ENCODE measurements around the gene BMPR1A. TPM values are rescaled to one million over a fixed set of nuclear protein-coding genes. Genes with fewer than 3 reads are reported as not detected.

Gene BMPR1A
- total and polyA plus RNA-seq, 4 donors: 2.2 to 16.0 (median 8.9) TPM

GRCh38 chr10:86725980-86726676, 30.3 kb upstream of the BMPR1A start:
- no peaks in the 10 kb centered on the region for H3K9me3 ChIP-seq (ENCODE audit: control insufficient read depth in 4 of 4, low read length in 3 of 4)
- no peak overlapping the region for H3K4me3 ChIP-seq (ENCODE audit: low read depth in 1 of 3, low read length in 3 of 3)
- peaks cover 7 to 10% (median 8%) of the 10 kb centered on the region in 4 donors for H3K4me1 ChIP-seq (ENCODE audit: control insufficient read depth in 4 of 4, insufficient read depth in 4 of 4, low read length in 3 of 4)
- no peaks in the 10 kb centered on the region for H3K36me3 ChIP-seq (ENCODE audit: control insufficient read depth in 4 of 4, insufficient read depth in 3 of 4, low read depth in 1 of 4, low read length in 3 of 4)
- no peak for TF ChIP-seq REST (IDR thresholded peaks at IDR 0.05)
- DNase-seq (ENCODE audit: low spot score): no peak
- no peak overlapping the region for H3K9ac ChIP-seq (ENCODE audit: low read depth in 1 of 2, low read length in 2 of 2)
- H3K27me3 ChIP-seq (ENCODE audit: control insufficient read depth in 4 of 4, insufficient read depth in 4 of 4, low read length in 3 of 4): no peaks in the 10 kb centered on the region
- no peak overlapping the region for H3K27ac ChIP-seq (ENCODE audit: low read depth in 1 of 2, low read length in 2 of 2)
- WGBS: 95% methylated on average over 14 of the region's 14 CpGs

GRCh38 chr10:86726677-86726999, 29.8 kb upstream of the BMPR1A start:
- Histone ChIP-seq H3K9ac (ENCODE audit: low read depth in 1 of 2, low read length in 2 of 2) (no peak overlapping the region), H3K9me3 (ENCODE audit: control insufficient read depth in 4 of 4, low read length in 3 of 4) (no peaks in the 10 kb centered on the region), H3K27me3 (ENCODE audit: control insufficient read depth in 4 of 4, insufficient read depth in 4 of 4, low read length in 3 of 4) (no peaks in the 10 kb centered on the region), H3K4me3 (ENCODE audit: low read depth in 1 of 3, low read length in 3 of 3) (no peak overlapping the region), H3K27ac (ENCODE audit: low read depth in 1 of 2, low read length in 2 of 2) (no peak overlapping the region), H3K4me1 (ENCODE audit: control insufficient read depth in 4 of 4, insufficient read depth in 4 of 4, low read length in 3 of 4) (peaks cover 7 to 16% (median 12%) of the 10 kb centered on the region in 4 donors), H3K36me3 (ENCODE audit: control insufficient read depth in 4 of 4, insufficient read depth in 3 of 4, low read depth in 1 of 4, low read length in 3 of 4) (no peaks in the 10 kb centered on the region)
- WGBS: 40% methylated on average over 1 of the region's 1 CpG
- TF ChIP-seq EGR1 (IDR thresholded peaks at IDR 0.05; ENCODE audit: low read depth in 2 of 2) (no peak), NR2F2 (IDR thresholded peaks at IDR 0.05) (no peak), SP1 (IDR thresholded peaks at IDR 0.05) (no peak), ZBTB33 (IDR thresholded peaks at IDR 0.05) (no peak), GABPA (IDR thresholded peaks at IDR 0.05 in 1 of 2, conservative IDR thresholded peaks at IDR 0.05 in 1 of 2) (no peak), TAF1 (conservative IDR thresholded peaks at IDR 0.05) (no peak), ATF3 (IDR thresholded peaks at IDR 0.05) (no peak), FOXA2 (IDR thresholded peaks at IDR 0.05) (no peak), FOXA1 (IDR thresholded peaks at IDR 0.05) (no peak), HNF4G (IDR thresholded peaks at IDR 0.05) (no peak)
- no peak for DNase-seq (ENCODE audit: low spot score)

GRCh38 chr10:86727470-86727869, 28.9 kb upstream of the BMPR1A start:
- H3K27me3 ChIP-seq (ENCODE audit: control insufficient read depth in 4 of 4, insufficient read depth in 4 of 4, low read length in 3 of 4): no peaks in the 10 kb centered on the region
- H3K4me3 ChIP-seq (ENCODE audit: low read depth in 1 of 3, low read length in 3 of 3): no peak overlapping the region
- no peak overlapping the region for H3K27ac ChIP-seq (ENCODE audit: low read depth in 1 of 2, low read length in 2 of 2)
- H3K9me3 ChIP-seq (ENCODE audit: control insufficient read depth in 4 of 4, low read length in 3 of 4): no peaks in the 10 kb centered on the region
- WGBS: 89% methylated on average over 6 of the region's 6 CpGs
- peaks cover 7 to 22% (median 17%) of the 10 kb centered on the region in 4 donors for H3K4me1 ChIP-seq (ENCODE audit: control insufficient read depth in 4 of 4, insufficient read depth in 4 of 4, low read length in 3 of 4)
- H3K9ac ChIP-seq (ENCODE audit: low read depth in 1 of 2, low read length in 2 of 2): no peak overlapping the region
- TF ChIP-seq ZBTB33 (IDR thresholded peaks at IDR 0.05) (no peak), FOXA2 (IDR thresholded peaks at IDR 0.05) (no peak), JUND (IDR thresholded peaks at IDR 0.05) (no peak), RXRA (IDR thresholded peaks at IDR 0.05) (no peak), HNF4G (IDR thresholded peaks at IDR 0.05) (no peak), SP1 (IDR thresholded peaks at IDR 0.05) (no peak), ATF3 (IDR thresholded peaks at IDR 0.05) (no peak)
- H3K36me3 ChIP-seq (ENCODE audit: control insufficient read depth in 4 of 4, insufficient read depth in 3 of 4, low read depth in 1 of 4, low read length in 3 of 4): no peaks in the 10 kb centered on the region
- DNase-seq (ENCODE audit: low spot score): no peak
